MM.1S (cell line): ENCODE measurements around the gene ARHGAP4.

Source experiments
- CTCF ChIP-seq: fragments of 300-600 bp; sonication (generic); IDR thresholded peaks from 2 replicates; pipeline ENCODE4 v1.5.1; 2016; ENCODE audit warnings: antibody characterized with exemption, low read length, mixed read lengths
- EZH2 ChIP-seq: fragments of 300-600 bp; sonication (generic); optimal IDR thresholded peaks from 2 replicates; pipeline ENCODE3; 2017; ENCODE audit warnings: low read depth, mild to moderate bottlenecking, antibody characterized with exemption, low read length, mixed read lengths

GRCh38 chrX:153948002-153948466, 22.0 kb upstream of the ARHGAP4 start:
- TF ChIP-seq CTCF, result no peak
- TF ChIP-seq EZH2, result no peak
